Measurements from ENCODE around the gene CHST5. TPM values are rescaled to one million over a fixed set of nuclear protein-coding genes. Genes with fewer than 3 reads are reported as not detected.

The CHST5 gene
- polyA plus RNA-seq, 1 of the 3 experiments (the other 2 are of a cell fraction) = 0.49 TPM

- TF ChIP-seq RFX5 (IDR thresholded peaks at IDR 0.05; ENCODE audit: low read length) = no peak
- no peak for TF ChIP-seq GABPA (IDR thresholded peaks at IDR 0.05; ENCODE audit: low read depth)
- no peak for TF ChIP-seq USF1 (IDR thresholded peaks at IDR 0.05; ENCODE audit: borderline replicate concordance, low read depth)
- TF ChIP-seq SIN3A (IDR thresholded peaks at IDR 0.05; ENCODE audit: borderline replicate concordance, low read depth, low read length) = no peak
- TF ChIP-seq EP300 (IDR thresholded peaks at IDR 0.05; ENCODE audit: borderline replicate concordance in 1 of 2, low read depth in 1 of 2, low read length in 1 of 2) = no peak
- no peak for TF ChIP-seq CTCF (IDR thresholded peaks at IDR 0.05)
- TF ChIP-seq PBX3 (IDR thresholded peaks at IDR 0.05) = no peak
- TF ChIP-seq EZH2phosphoT487 (IDR thresholded peaks at IDR 0.05; ENCODE audit: borderline replicate concordance, low read depth) = no peak
- no peak for TF ChIP-seq YY1 (IDR thresholded peaks at IDR 0.05; ENCODE audit: low read depth)
- no peak for TF ChIP-seq MAX (IDR thresholded peaks at IDR 0.05; ENCODE audit: low read depth)
- 45% methylated on average over 2 of the region's 2 CpGs for WGBS (ENCODE audit: low lambda C conversion rate)
- POLR2A ChIA-PET = no interaction called here
Measured at GRCh38 chr16:75558846-75559401, 23.0 kb upstream of the CHST5 start.

GRCh38 chr16:75556431-75556950, 20.6 kb upstream of the CHST5 start:
- Histone ChIP-seq H3K4me1 (ENCODE audit: control insufficient read depth in 1 of 2, insufficient read depth in 2 of 2, low read depth in 1 of 2, low read length in 1 of 2) (peaks cover 4 to 6% of the 10 kb centered on the region in 2 experiments; a peak in 2 of 4 replicates), H3K4me2 (peak overlapping the region; percentile 97), H3K79me2 (ENCODE audit: insufficient read depth) (peaks cover 8% of the 10 kb centered on the region; the same call in 1 of the 2 replicates), H3F3A (replicated peaks; ENCODE audit: insufficient read depth) (peaks cover 10% of the 10 kb centered on the region), H3K27ac (ENCODE audit: low read depth in 2 of 2, low read length in 1 of 2) (peak overlapping the region; percentile 73 to 84; a peak in 3 of 4 replicates), H3K9me3 (no peaks in the 10 kb centered on the region), H3K36me3 (replicated peaks in 1 of 2; ENCODE audit: control insufficient read depth in 1 of 2, insufficient read depth in 2 of 2, low read length in 1 of 2) (no peaks in the 10 kb centered on the region), H3K4me3 (ENCODE audit: low read depth in 2 of 2, low read length in 1 of 2) (peak overlapping the region; percentile 74 to 96), H3K9me2 (no peaks in the 10 kb centered on the region), H3K9ac (peak overlapping the region; percentile 83; the same call in 1 of the 2 replicates), H2AFZ (ENCODE audit: low read depth) (peak overlapping the region; percentile 95), H3K27me3 (ENCODE audit: insufficient read depth) (no peaks in the 10 kb centered on the region; the same call in 1 of the 2 replicates), H4K20me1 (ENCODE audit: insufficient read depth) (no peaks in the 10 kb centered on the region)
- POLR2A ChIA-PET = interaction anchor here (1.0 to 1.5 kb wide), 3 partner anchors 10 to 67 kb away, joined by 3 to 5 read pairs (median 3); partner anchors contain the start of genes ADAT1 and GABARAPL2
- 47% methylated on average over 13 of the region's 16 CpGs for WGBS (ENCODE audit: low lambda C conversion rate)
- DNase-seq = no peak
- no peak for TF ChIP-seq CHD2 (IDR thresholded peaks at IDR 0.05; ENCODE audit: low read length, partially characterized antibody)
- TF ChIP-seq TAF1 (IDR thresholded peaks at IDR 0.05; ENCODE audit: borderline replicate concordance, low read depth, low read length) = 0 out of 2 replicates have a peak, but pooled peaks have one; percentile 44
- CTCF ChIA-PET = interaction anchor here (1.6 kb wide), 1 partner anchor 39 kb away, joined by 8 read pairs; no protein-coding TSS in a partner anchor

More at GRCh38 chr16:75558846-75559401, 23.0 kb upstream of the CHST5 start:
- DNase-seq = no peak
- no peaks in the 10 kb centered on the region; the same call in 1 of the 2 replicates for H3K27me3 ChIP-seq (ENCODE audit: insufficient read depth)
- peaks cover 4 to 6% of the 10 kb centered on the region in 2 experiments; a peak in 2 of 4 replicates for H3K4me1 ChIP-seq (ENCODE audit: control insufficient read depth in 1 of 2, insufficient read depth in 2 of 2, low read depth in 1 of 2, low read length in 1 of 2)
- H3K36me3 ChIP-seq (replicated peaks in 1 of 2; ENCODE audit: control insufficient read depth in 1 of 2, insufficient read depth in 2 of 2, low read length in 1 of 2) = no peaks in the 10 kb centered on the region
- H3K79me2 ChIP-seq (ENCODE audit: insufficient read depth) = peaks cover 4% of the 10 kb centered on the region; the same call in 1 of the 2 replicates
- CTCF ChIA-PET = interaction anchor here (0.6 kb wide), 1 partner anchor 11 kb away, joined by 4 read pairs; no protein-coding TSS in a partner anchor
- no peak overlapping the region for H3K4me2 ChIP-seq
- no peak overlapping the region for H3K27ac ChIP-seq (ENCODE audit: low read depth in 2 of 2, low read length in 1 of 2)
- H3K9ac ChIP-seq = no peak overlapping the region
- no peaks in the 10 kb centered on the region for H3K9me3 ChIP-seq
- no peaks in the 10 kb centered on the region for H4K20me1 ChIP-seq (ENCODE audit: insufficient read depth)
- H2AFZ ChIP-seq (ENCODE audit: low read depth) = no peak overlapping the region
- H3K4me3 ChIP-seq (ENCODE audit: low read depth in 2 of 2, low read length in 1 of 2) = no peak overlapping the region
- peaks cover 10% of the 10 kb centered on the region for H3F3A ChIP-seq (replicated peaks; ENCODE audit: insufficient read depth)
- H3K9me2 ChIP-seq = no peaks in the 10 kb centered on the region

Data from SK-N-SH (cell line).